Activated B cell treated with CpG ODN at 0.5 μM for 24 hours (primary cell): ENCODE data around the gene CDX1. TPM values are rescaled to one million over a fixed set of nuclear protein-coding genes. Genes with fewer than 3 reads are reported as not detected.

Experiments
- ATAC-seq: fragments of 200-7000 bp; cut with Tn5 transposase; one replicate; pipeline ENCODE4 v1.10.0; 2021; ENCODE audit warnings: low read depth, mild to moderate bottlenecking, moderate library complexity
- CTCF ChIA-PET: fragments of 350-600 bp; sonication (Branson Sonifier 250); formaldehyde crosslinking; loops from one replicate; lab custom pipeline; 2021; ENCODE audit warnings: antibody characterized with exemption; lab: Charles Lee
- POLR2A ChIA-PET: fragments of 350-600 bp; sonication (Branson Sonifier 250); formaldehyde crosslinking; loops from one replicate; lab custom pipeline; 2021; ENCODE audit warnings: antibody characterized with exemption; lab: Charles Lee
- DNase-seq: peaks from one replicate; pipeline ENCODE4 v3.0.0; 2022
- H3K27ac Mint-ChIP-seq: one replicate; pipeline ENCODE4 v1.8.0; 2020; ENCODE audit warnings: mixed read lengths
- H3K27me3 Mint-ChIP-seq: one replicate; pipeline ENCODE4 v1.8.0; 2021; ENCODE audit warnings: mixed read lengths
- H3K36me3 Mint-ChIP-seq: one replicate; pipeline ENCODE4 v1.8.0; 2021; ENCODE audit warnings: low read depth, mixed read lengths
- H3K4me1 Mint-ChIP-seq: one replicate; pipeline ENCODE4 v1.8.0; 2021; ENCODE audit warnings: mixed read lengths
- H3K4me3 Mint-ChIP-seq: one replicate; pipeline ENCODE4 v1.8.0; 2020; ENCODE audit warnings: mild to moderate bottlenecking, mixed read lengths
- H3K9me3 Mint-ChIP-seq: one replicate; pipeline ENCODE4 v1.8.0; 2020; ENCODE audit warnings: mixed read lengths
- CTCF ChIP-seq: fragments of 200-600 bp; IDR thresholded peaks from one replicate; pipeline ENCODE4 v1.8.0; 2022; ENCODE audit warnings: antibody characterized with exemption, mild to moderate bottlenecking
- intact Hi-C: fragments of 100-400 bp; cut with micrococcal nuclease; formaldehyde crosslinking; loops from one replicate; pipeline ENCODE4 v1.15.1; 2024
- total RNA-seq: library from RNA; stranded (reverse); gene quantifications from 2 replicates; pipeline ENCODE4 v1.2.3, GENCODE V29; 2022

The CDX1 gene
- total RNA-seq, 1 donor from 2014 or later, result not detected

- DNase-seq, result no peak
- Mint-ChIP-seq H3K36me3 (no peaks in the 10 kb centered on the region), H3K4me3 (no peak overlapping the region), H3K27me3 (peaks cover 2% of the 10 kb centered on the region), H3K9me3 (no peaks in the 10 kb centered on the region), H3K4me1 (peaks cover 21% of the 10 kb centered on the region), H3K27ac (no peak overlapping the region)
- no peak for TF ChIP-seq CTCF
- POLR2A ChIA-PET, result interaction anchor here (1.0 kb wide), 1 partner anchor 13 kb away, joined by 3 read pairs; the partner anchor contains the start of gene CDX1
- CTCF ChIA-PET, result no interaction called here
- intact Hi-C loops, result no loop called here
- ATAC-seq, result no peak
Observed at GRCh38 chr5:150152636-150153462, 13.7 kb upstream of the CDX1 start.

GRCh38 chr5:150153483-150153882 is 13.1 kb upstream of the CDX1 start:
- H3K4me3 Mint-ChIP-seq, result no peak overlapping the region
- ChIA-PET CTCF (no interaction called here), POLR2A (interaction anchor here (1.0 kb wide), 1 partner anchor 13 kb away, joined by 3 read pairs; the partner anchor contains the start of gene CDX1)
- no peak overlapping the region for H3K27ac Mint-ChIP-seq
- ATAC-seq, result no peak
- H3K36me3 Mint-ChIP-seq, result no peaks in the 10 kb centered on the region
- H3K4me1 Mint-ChIP-seq, result peaks cover 21% of the 10 kb centered on the region
- intact Hi-C loops, result no loop called here
- DNase-seq, result no peak
- H3K27me3 Mint-ChIP-seq, result peaks cover 2% of the 10 kb centered on the region
- no peaks in the 10 kb centered on the region for H3K9me3 Mint-ChIP-seq
- no peak for TF ChIP-seq CTCF

DNA sequence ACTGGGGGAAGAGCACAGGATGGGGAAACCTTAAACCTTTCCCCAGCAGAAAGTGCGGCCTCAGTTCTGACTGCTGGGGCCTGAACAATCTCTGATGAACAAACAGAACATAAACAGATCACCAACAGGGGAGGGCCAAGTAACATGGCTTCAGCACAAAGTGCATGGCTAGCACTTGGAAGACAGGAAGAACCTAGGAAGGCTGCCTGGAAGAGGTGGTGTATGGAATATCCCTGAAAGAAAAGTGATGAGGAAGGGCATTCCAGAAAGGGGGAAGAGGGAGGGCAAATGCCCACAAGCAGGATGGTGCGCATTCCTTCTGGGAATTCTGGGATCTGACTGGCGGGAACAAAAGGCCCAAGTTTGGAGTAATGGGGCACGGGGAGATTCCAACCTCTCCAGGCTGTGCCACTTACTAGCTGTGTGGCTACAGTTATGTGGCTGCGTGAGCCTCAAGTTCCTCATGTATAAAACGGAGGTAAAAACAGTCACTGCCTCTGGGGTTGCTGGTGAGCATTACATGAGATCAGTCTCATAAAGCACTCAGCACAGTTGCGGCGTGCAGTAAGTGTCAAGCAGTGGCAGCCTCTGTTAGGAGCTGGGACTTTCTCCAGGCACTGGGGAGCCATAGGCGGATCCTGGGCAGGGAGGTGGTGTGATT is 12.5 kb upstream of the CDX1 start:
- peak overlapping the region; percentile 55 for H3K4me3 Mint-ChIP-seq
- peaks cover 24% of the 10 kb centered on the region for H3K4me1 Mint-ChIP-seq
- ATAC-seq, result peak; percentile 63
- no peak for TF ChIP-seq CTCF
- peaks cover 2% of the 10 kb centered on the region for H3K27me3 Mint-ChIP-seq
- ChIA-PET POLR2A (interaction anchor here (1.0 kb wide), 1 partner anchor 12 kb away, joined by 3 read pairs; the partner anchor contains the start of gene CDX1), CTCF (no interaction called here)
- no peak overlapping the region for H3K27ac Mint-ChIP-seq
- no peak for DNase-seq
- H3K36me3 Mint-ChIP-seq, result no peaks in the 10 kb centered on the region
- no peaks in the 10 kb centered on the region for H3K9me3 Mint-ChIP-seq
- intact Hi-C loops, result no loop called here

GRCh38 chr5:150154618-150155128 is 11.9 kb upstream of the CDX1 start:
- Mint-ChIP-seq H3K36me3 (no peaks in the 10 kb centered on the region), H3K4me1 (peaks cover 26% of the 10 kb centered on the region), H3K27ac (peak overlapping the region; percentile 41), H3K9me3 (no peaks in the 10 kb centered on the region), H3K4me3 (peak overlapping the region; percentile 55), H3K27me3 (peaks cover 2% of the 10 kb centered on the region)
- ChIA-PET POLR2A (no interaction called here), CTCF (no interaction called here)
- no peak for TF ChIP-seq CTCF
- DNase-seq, result no peak
- intact Hi-C loops, result no loop called here
- no peak for ATAC-seq
